ENCODE data around the gene CYP2E1. TPM values are rescaled to one million over a fixed set of nuclear protein-coding genes. Genes with fewer than 3 reads are reported as not detected.
"Not testable (repeated sequence)": the region's sequence is repeated elsewhere in the genome, so short reads cannot be mapped to it uniquely, and the experiment has no call there.

Gene CYP2E1
- total RNA-seq, 1 donor from 2014 or later, result 0.36 TPM

GRCh38 chr10:133577037-133577436 is 49.9 kb downstream of the CYP2E1 start:
- H3K4me1 Mint-ChIP-seq; H3K4me3 ChIP-seq; H3K27ac Mint-ChIP-seq; H2AFZ ChIP-seq (replicated peaks); H3K4me3 Mint-ChIP-seq; H3K4me2 ChIP-seq; H3K36me3 Mint-ChIP-seq; H3K36me3 ChIP-seq; H3K9ac ChIP-seq; H3F3A ChIP-seq (ENCODE audit: low read depth); H3K79me2 ChIP-seq (ENCODE audit: low read depth); H3K27ac ChIP-seq; H3K27me3 ChIP-seq; H4K20me1 ChIP-seq (ENCODE audit: low read depth); DNase-seq (ENCODE audit: low spot score); H3K27me3 Mint-ChIP-seq (ENCODE audit: insufficient read depth, low read depth); H3K4me1 ChIP-seq: not testable (repeated sequence)
- H3K9me3 Mint-ChIP-seq, result peaks cover 14% of the 10 kb centered on the region
- H3K9me3 ChIP-seq (ENCODE audit: low read depth), result peaks cover 11% of the 10 kb centered on the region

Other genes starting within 250 kb of the CYP2E1 start
- gene TUBGCP2, start 218.5 kb upstream of the CYP2E1 start, total RNA-seq (ENCODE audit: low replicate concordance), result 54.8 and 55.4 TPM in 2 replicates
- 34.4 and 44.4 TPM in 2 replicates for gene ZNF511, start 218.4 kb upstream of the CYP2E1 start, total RNA-seq (ENCODE audit: low replicate concordance)
- gene CALY, start 190.5 kb upstream of the CYP2E1 start, total RNA-seq (ENCODE audit: low replicate concordance), result 1.6 TPM in 1 of 2 replicates, not detected in the other
- 0.62 TPM in 1 of 2 replicates, not detected in the other for gene PRAP1, start 180.0 kb upstream of the CYP2E1 start, total RNA-seq (ENCODE audit: low replicate concordance)
- gene FUOM, start 169.3 kb upstream of the CYP2E1 start, total RNA-seq (ENCODE audit: low replicate concordance), result 9.3 and 20.5 TPM in 2 replicates
- gene ECHS1, start 154.0 kb upstream of the CYP2E1 start, total RNA-seq (ENCODE audit: low replicate concordance), result 77.4 and 91.9 TPM in 2 replicates
- 4.6 and 8.2 TPM in 2 replicates for gene PAOX, start 148.1 kb upstream of the CYP2E1 start, total RNA-seq (ENCODE audit: low replicate concordance)
- 28.0 and 28.8 TPM in 2 replicates for gene MTG1, start 133.2 kb upstream of the CYP2E1 start, total RNA-seq (ENCODE audit: low replicate concordance)
- gene SPRN, start 102.7 kb upstream of the CYP2E1 start, total RNA-seq (ENCODE audit: low replicate concordance), result 0.06 and 0.12 TPM in 2 replicates
- gene SCART1, start 73.4 kb upstream of the CYP2E1 start, total RNA-seq (ENCODE audit: low replicate concordance), result 0.49 and 1.1 TPM in 2 replicates
- not detected in 2 replicates for gene SYCE1, start 38.2 kb downstream of the CYP2E1 start, total RNA-seq (ENCODE audit: low replicate concordance)
- not detected in 2 replicates for gene FRG2B, start 99.4 kb downstream of the CYP2E1 start, total RNA-seq (ENCODE audit: low replicate concordance)